MCF 10A (cell line): Measurements from ENCODE around the gene SLC6A2. TPM values are rescaled to one million over a fixed set of nuclear protein-coding genes. Genes with fewer than 3 reads are reported as not detected.

Experiments used
- BruUV-seq: library from RNA; stranded (reverse); fragments of 400-500 nt; replicated peaks from 2 replicates; lab custom pipeline; 2021; lab: Mats Ljungman, UMichigan
- CTCF ChIA-PET: fragments of 300-600 bp; sonication (Branson Sonifier 250); formaldehyde crosslinking; extraction: SDS; loops from one replicate; lab custom pipeline; 2021; ENCODE audit warnings: antibody characterized with exemption, inconsistent platforms; lab: Yijun Ruan, JAX
- POLR2A ChIA-PET: fragments of 300-600, 350-650 bp; sonication (Branson Sonifier 250); formaldehyde crosslinking; extraction: SDS; loops from one replicate; lab custom pipeline; 2020; ENCODE audit warnings: antibody characterized with exemption, inconsistent platforms; lab: Yijun Ruan, JAX
- DNase-seq: peaks from one replicate; pipeline ENCODE4 v3.0.0-alpha.2; 2018; ENCODE audit not compliant: unreplicated experiment
- H3K27ac Mint-ChIP-seq: one replicate; pipeline ENCODE4 v1.8.0; 2022; ENCODE audit warnings: mild to moderate bottlenecking, low read depth, mixed read lengths; ENCODE audit not compliant: unreplicated experiment
- H3K27me3 Mint-ChIP-seq: one replicate; pipeline ENCODE4 v1.8.0; 2022; ENCODE audit warnings: mixed read lengths; ENCODE audit not compliant: insufficient read depth, unreplicated experiment
- H3K36me3 Mint-ChIP-seq: one replicate; pipeline ENCODE4 v1.8.0; 2022; ENCODE audit warnings: mild to moderate bottlenecking, moderate library complexity, mixed read lengths; ENCODE audit not compliant: insufficient read depth, unreplicated experiment
- H3K4me1 Mint-ChIP-seq: one replicate; pipeline ENCODE4 v1.8.0; 2022; ENCODE audit warnings: mixed read lengths; ENCODE audit not compliant: insufficient read depth, unreplicated experiment
- H3K4me3 Mint-ChIP-seq: one replicate; pipeline ENCODE4 v1.8.0; 2022; ENCODE audit warnings: mild to moderate bottlenecking, moderate library complexity, mixed read lengths; ENCODE audit not compliant: unreplicated experiment
- H3K9me3 Mint-ChIP-seq: one replicate; pipeline ENCODE4 v1.8.0; 2022; ENCODE audit warnings: mixed read lengths; ENCODE audit not compliant: unreplicated experiment
- CTCF ChIP-seq: fragments of 200-600 bp; IDR thresholded peaks from one replicate; pipeline ENCODE4 v1.8.0; 2022; ENCODE audit warnings: antibody characterized with exemption, mild to moderate bottlenecking; ENCODE audit not compliant: unreplicated experiment
- intact Hi-C: fragments of 100-400 bp; cut with micrococcal nuclease; formaldehyde crosslinking; loops from 2 replicates; pipeline ENCODE4 v1.14.1; 2022
- total RNA-seq: library from RNA; stranded (reverse); gene quantifications from 2 replicates; pipeline ENCODE4 v1.2.3, GENCODE V29; 2022

Gene SLC6A2
- total RNA-seq, 1 experiment from 2014 or later, result not detected

- Mint-ChIP-seq H3K4me3 (no peak overlapping the region), H3K27me3 (peaks cover 19% of the 10 kb centered on the region), H3K4me1 (no peaks in the 10 kb centered on the region), H3K27ac (no peak overlapping the region), H3K9me3 (no peaks in the 10 kb centered on the region), H3K36me3 (no peaks in the 10 kb centered on the region)
- BruUV-seq, result no TSS peak
- POLR2A ChIA-PET, result interaction anchor here (1.3 kb wide), 1 partner anchor 242 kb away, joined by 5 read pairs; no protein-coding TSS in a partner anchor
- intact Hi-C loops, result no loop called here
- no peak for DNase-seq
- no peak for TF ChIP-seq CTCF
- CTCF ChIA-PET, result interaction anchor here (0.6 to 21.6 kb wide), 12 partner anchors 11 to 241 kb away, joined by 3 to 619 read pairs (median 4); no protein-coding TSS in a partner anchor
Measured at GRCh38 chr16:55706739-55707384, 51.1 kb downstream of the SLC6A2 start.

GRCh38 chr16:55709801-55710200 lies 54.0 kb downstream of the SLC6A2 start:
- no TSS peak for BruUV-seq
- POLR2A ChIA-PET, result no interaction called here
- intact Hi-C loops, result no loop called here
- no peak overlapping the region for H3K27ac Mint-ChIP-seq
- H3K36me3 Mint-ChIP-seq, result no peaks in the 10 kb centered on the region
- CTCF ChIA-PET, result interaction anchor here (0.6 to 21.6 kb wide), 6 partner anchors 8 to 244 kb away, joined by 3 to 619 read pairs (median 6); no protein-coding TSS in a partner anchor
- H3K4me3 Mint-ChIP-seq, result no peak overlapping the region
- no peak for TF ChIP-seq CTCF
- DNase-seq, result no peak
- H3K27me3 Mint-ChIP-seq, result peaks cover 19% of the 10 kb centered on the region
- no peaks in the 10 kb centered on the region for H3K9me3 Mint-ChIP-seq
- no peaks in the 10 kb centered on the region for H3K4me1 Mint-ChIP-seq

- Mint-ChIP-seq H3K4me3 (no peak overlapping the region), H3K36me3 (no peaks in the 10 kb centered on the region), H3K27me3 (peaks cover 17% of the 10 kb centered on the region), H3K27ac (no peak overlapping the region), H3K4me1 (no peaks in the 10 kb centered on the region), H3K9me3 (no peaks in the 10 kb centered on the region)
- BruUV-seq, result no TSS peak
- no peak for TF ChIP-seq CTCF
- POLR2A ChIA-PET, result interaction anchor here (1.1 kb wide), 1 partner anchor 12 kb away, joined by 3 read pairs; no protein-coding TSS in a partner anchor
- DNase-seq, result peak; percentile 54
- CTCF ChIA-PET, result interaction anchor here (0.6 to 21.6 kb wide), 6 partner anchors 9 to 646 kb away, joined by 3 to 619 read pairs (median 6); no protein-coding TSS in a partner anchor
- intact Hi-C loops, result no loop called here
Measured at GRCh38 chr16:55710466-55710865, 54.7 kb downstream of the SLC6A2 start.
